Activated T-helper 2 cell treated with anti-CD3 and anti-CD28 coated beads, Interferon-gamma antibody, Interleukin-2, Interleukin-4, amounts not matched to agents 10 μg/mL and 5 μg/mL and 100 μg/mL, durations not matched to agents 14 hours and 24 hours and 36 hours (primary cell): Measurements from ENCODE around the gene GHSR. TPM values are rescaled to one million over a fixed set of nuclear protein-coding genes. Genes with fewer than 3 reads are reported as not detected.

Experiments used
- DNase-seq: peaks from one replicate; pipeline ENCODE4 v3.0.0; 2021; ENCODE audit warnings: low spot score
- H3K27ac Mint-ChIP-seq: one replicate; pipeline ENCODE4 v1.8.0; 2021; ENCODE audit warnings: mixed read lengths
- H3K27me3 Mint-ChIP-seq: one replicate; pipeline ENCODE4 v1.8.0; 2021; ENCODE audit warnings: low read depth, mixed read lengths
- H3K36me3 Mint-ChIP-seq: one replicate; pipeline ENCODE4 v1.8.0; 2021; ENCODE audit warnings: low read depth, mixed read lengths
- H3K4me1 Mint-ChIP-seq: one replicate; pipeline ENCODE4 v1.8.0; 2021; ENCODE audit warnings: low read depth, mixed read lengths
- H3K4me3 Mint-ChIP-seq: one replicate; pipeline ENCODE4 v1.8.0; 2021; ENCODE audit warnings: low read depth, mild to moderate bottlenecking, moderate library complexity, mixed read lengths
- H3K9me3 Mint-ChIP-seq: one replicate; pipeline ENCODE4 v1.8.0; 2021; ENCODE audit warnings: mixed read lengths
- intact Hi-C: fragments of 100-400 bp; cut with micrococcal nuclease; formaldehyde crosslinking; loops from one replicate; pipeline ENCODE4 v1.15.1; 2023
- total RNA-seq: library from RNA; stranded (reverse); gene quantifications from 2 replicates; pipeline ENCODE4 v1.2.3, GENCODE V29; 2022

Gene GHSR
- total RNA-seq, 1 donor from 2014 or later, result not detected

DNA sequence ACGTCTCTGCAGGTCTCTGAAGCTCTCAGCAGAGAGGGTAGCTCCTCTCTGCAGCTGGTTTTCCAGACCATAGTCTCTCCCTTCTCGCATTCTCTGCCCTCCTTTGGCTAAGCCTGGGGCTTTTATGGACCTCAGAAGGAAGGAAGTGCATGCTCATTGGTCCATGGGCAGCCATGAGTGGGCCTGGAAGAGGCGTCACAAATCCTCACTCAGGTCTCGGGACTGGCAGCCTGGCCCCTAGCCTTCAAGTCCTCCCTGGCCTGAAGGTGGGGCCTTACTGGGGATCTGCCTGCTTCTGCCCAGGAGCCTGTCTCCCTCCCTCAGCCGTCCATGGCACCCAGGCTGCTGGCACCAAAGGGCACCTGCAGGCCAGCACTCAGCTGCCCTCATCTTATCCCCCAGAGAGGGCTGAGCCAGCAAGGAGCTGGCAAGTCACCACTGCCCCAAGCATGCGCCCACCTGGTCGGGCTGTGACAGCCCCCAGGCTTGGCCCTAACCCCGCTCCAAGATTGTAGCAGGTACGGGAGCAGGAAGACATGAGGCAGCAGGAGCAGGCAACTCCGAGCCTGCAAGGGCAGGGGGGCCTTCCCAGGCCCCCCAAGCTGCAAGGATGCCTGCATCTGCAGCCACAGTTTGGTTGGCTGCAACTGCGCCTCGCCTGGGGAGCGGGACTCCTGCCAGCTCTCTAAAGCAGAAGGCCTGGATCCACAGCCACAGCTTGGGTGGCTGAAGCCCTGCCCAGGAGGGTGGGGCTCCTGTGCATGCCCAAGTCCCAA lies 37.4 kb downstream of the GHSR start:
- Mint-ChIP-seq H3K4me1 (peaks cover 2% of the 10 kb centered on the region), H3K27ac (no peak overlapping the region), H3K36me3 (no peaks in the 10 kb centered on the region), H3K9me3 (no peaks in the 10 kb centered on the region), H3K27me3 (peaks cover 18% of the 10 kb centered on the region), H3K4me3 (no peak overlapping the region)
- intact Hi-C loops, result no loop called here
- DNase-seq, result no peak

GRCh38 chr3:172407872-172408271 lies 40.4 kb downstream of the GHSR start:
- H3K27ac Mint-ChIP-seq, result no peak overlapping the region
- H3K36me3 Mint-ChIP-seq, result no peaks in the 10 kb centered on the region
- H3K4me3 Mint-ChIP-seq, result no peak overlapping the region
- H3K27me3 Mint-ChIP-seq, result peaks cover 5% of the 10 kb centered on the region
- no peaks in the 10 kb centered on the region for H3K4me1 Mint-ChIP-seq
- DNase-seq, result no peak
- intact Hi-C loops, result no loop called here
- H3K9me3 Mint-ChIP-seq, result no peaks in the 10 kb centered on the region

- intact Hi-C loops, result no loop called here
- no peak overlapping the region for H3K27ac Mint-ChIP-seq
- H3K4me1 Mint-ChIP-seq, result peaks cover 2% of the 10 kb centered on the region
- DNase-seq, result no peak
- H3K4me3 Mint-ChIP-seq, result no peak overlapping the region
- H3K36me3 Mint-ChIP-seq, result peaks cover 2% of the 10 kb centered on the region
- H3K9me3 Mint-ChIP-seq, result no peaks in the 10 kb centered on the region
- H3K27me3 Mint-ChIP-seq, result peaks cover 5% of the 10 kb centered on the region
Measured at GRCh38 chr3:172405914-172406313, 42.3 kb downstream of the GHSR start.

DNA sequence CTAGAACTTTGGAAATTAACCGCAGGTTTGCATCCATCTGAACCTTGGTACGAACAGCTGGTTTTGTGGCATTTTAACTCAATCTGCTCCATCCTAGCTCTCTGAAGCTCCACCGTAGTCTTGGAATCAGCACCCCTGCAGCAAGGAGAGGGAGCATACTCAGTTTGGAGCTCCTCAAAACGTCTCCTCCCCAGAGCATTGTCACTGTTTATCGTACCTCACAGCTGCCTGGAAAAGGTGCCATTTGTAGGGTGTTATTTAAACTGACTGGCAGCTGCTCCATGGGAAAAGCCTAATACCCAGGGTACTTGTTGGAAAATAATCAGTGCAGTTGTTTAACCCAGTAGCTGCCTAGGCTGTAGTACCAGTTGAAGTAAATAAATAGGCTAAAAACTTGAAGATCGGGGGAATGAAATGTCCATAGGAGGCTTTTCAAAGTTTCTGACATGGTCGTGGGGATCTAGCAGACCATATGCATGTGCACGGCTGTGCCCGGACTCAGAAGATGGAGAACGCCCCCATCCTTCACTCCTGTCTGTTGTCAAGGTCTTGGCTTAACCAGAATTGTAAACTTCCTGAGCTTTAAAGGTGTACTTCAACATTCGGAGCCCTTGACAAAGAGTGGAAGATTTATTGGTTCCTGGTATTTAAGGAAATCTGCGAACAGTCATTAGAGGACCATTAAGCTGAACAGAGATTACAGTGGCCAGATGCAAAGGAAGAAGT lies 43.9 kb downstream of the GHSR start:
- peaks cover 5% of the 10 kb centered on the region for H3K27me3 Mint-ChIP-seq
- intact Hi-C loops, result no loop called here
- no peak overlapping the region for H3K27ac Mint-ChIP-seq
- DNase-seq, result no peak
- H3K4me1 Mint-ChIP-seq, result peaks cover 2% of the 10 kb centered on the region
- H3K36me3 Mint-ChIP-seq, result peaks cover 2% of the 10 kb centered on the region
- no peaks in the 10 kb centered on the region for H3K9me3 Mint-ChIP-seq
- H3K4me3 Mint-ChIP-seq, result no peak overlapping the region

GRCh38 chr3:172402892-172403643 lies 45.2 kb downstream of the GHSR start:
- Mint-ChIP-seq H3K27me3 (peaks cover 5% of the 10 kb centered on the region), H3K9me3 (no peaks in the 10 kb centered on the region), H3K27ac (no peak overlapping the region), H3K4me1 (peaks cover 2% of the 10 kb centered on the region), H3K4me3 (no peak overlapping the region), H3K36me3 (peaks cover 2% of the 10 kb centered on the region)
- intact Hi-C loops, result no loop called here
- no peak for DNase-seq

DNA sequence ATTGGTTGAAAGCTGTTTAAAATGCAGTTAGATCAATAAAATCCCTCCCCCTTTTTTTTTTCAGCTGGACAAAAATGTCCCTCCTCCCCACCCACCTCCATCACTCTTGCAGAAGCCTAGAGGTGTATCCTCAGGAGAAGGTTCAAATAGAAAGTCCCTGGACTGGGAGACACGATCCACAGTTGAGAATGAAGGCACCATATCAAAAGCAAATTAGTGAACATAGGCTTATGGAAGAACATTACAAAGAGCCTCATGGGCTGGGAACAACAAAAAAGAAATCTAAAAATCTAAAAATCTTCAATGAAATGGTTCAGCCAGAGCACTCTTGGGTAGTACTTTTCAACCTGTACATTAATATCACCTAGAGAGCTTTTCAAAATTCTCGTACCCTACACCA lies 46.2 kb downstream of the GHSR start:
- peaks cover 5% of the 10 kb centered on the region for H3K27me3 Mint-ChIP-seq
- no peak for DNase-seq
- no peak overlapping the region for H3K4me3 Mint-ChIP-seq
- peaks cover 2% of the 10 kb centered on the region for H3K36me3 Mint-ChIP-seq
- peaks cover 2% of the 10 kb centered on the region for H3K4me1 Mint-ChIP-seq
- H3K9me3 Mint-ChIP-seq, result no peaks in the 10 kb centered on the region
- intact Hi-C loops, result no loop called here
- H3K27ac Mint-ChIP-seq, result no peak overlapping the region

DNA sequence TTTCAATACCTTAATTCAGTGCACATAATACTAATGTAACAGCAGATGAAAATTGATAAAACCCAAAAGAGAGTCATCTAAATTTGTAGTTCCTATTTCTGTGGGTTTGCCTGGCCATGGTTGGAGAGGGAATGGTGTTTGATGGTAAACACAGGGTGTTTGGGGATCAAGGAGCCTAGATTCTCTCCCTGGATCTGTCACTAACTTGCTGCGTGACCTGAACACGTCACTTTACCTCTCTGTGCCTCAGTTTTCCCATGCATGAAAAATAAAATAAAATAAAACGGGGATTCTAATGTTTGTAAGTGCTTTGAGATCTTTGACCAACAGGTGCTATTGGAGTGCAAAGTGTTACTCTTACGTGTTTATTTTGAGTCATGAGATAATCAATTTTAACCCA lies 49.8 kb downstream of the GHSR start:
- intact Hi-C loops, result no loop called here
- peaks cover 4% of the 10 kb centered on the region for H3K36me3 Mint-ChIP-seq

DNA sequence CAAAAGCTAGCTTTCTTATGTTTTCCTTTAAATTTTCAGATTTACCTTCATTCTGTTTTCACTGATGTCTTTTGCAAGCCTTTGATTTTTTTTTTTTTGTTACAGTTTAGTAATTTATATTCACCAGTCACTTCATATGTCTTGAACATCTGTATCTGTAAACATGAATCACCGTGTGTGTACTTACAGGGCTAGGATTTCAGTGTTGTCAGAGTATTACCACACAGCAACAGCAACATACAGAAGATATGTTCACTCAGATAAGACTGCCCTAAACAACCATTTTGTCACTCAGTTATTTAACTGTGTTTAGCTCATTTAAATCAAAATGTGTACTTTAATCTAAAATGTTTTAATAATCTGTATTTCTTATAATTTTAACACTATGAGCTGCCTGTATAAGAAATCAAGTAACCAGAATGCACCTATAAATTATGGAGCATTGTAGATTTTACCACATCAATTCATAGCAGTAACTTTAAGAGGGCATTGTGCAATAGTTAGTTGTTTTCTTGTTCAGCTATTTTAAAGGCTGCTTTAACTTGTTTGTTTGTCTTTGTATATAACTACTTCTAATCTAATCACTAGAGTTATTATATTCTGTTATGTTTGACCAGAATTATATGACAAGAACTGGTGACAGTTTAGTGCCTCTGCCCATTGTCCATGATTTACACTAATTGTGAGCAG lies 50.4 kb downstream of the GHSR start:
- no peak overlapping the region for H3K4me3 Mint-ChIP-seq
- no peak overlapping the region for H3K27ac Mint-ChIP-seq
- no peak for DNase-seq
- H3K27me3 Mint-ChIP-seq, result no peaks in the 10 kb centered on the region
- peaks cover 5% of the 10 kb centered on the region for H3K36me3 Mint-ChIP-seq
- peaks cover 2% of the 10 kb centered on the region for H3K4me1 Mint-ChIP-seq
- H3K9me3 Mint-ChIP-seq, result no peaks in the 10 kb centered on the region
- intact Hi-C loops, result no loop called here

More for the DNA sequence above, 49.8 kb downstream of the GHSR start:
- Mint-ChIP-seq H3K27me3 (peaks cover 2% of the 10 kb centered on the region), H3K27ac (no peak overlapping the region), H3K9me3 (no peaks in the 10 kb centered on the region), H3K4me3 (no peak overlapping the region), H3K4me1 (peaks cover 2% of the 10 kb centered on the region)
- no peak for DNase-seq

DNA sequence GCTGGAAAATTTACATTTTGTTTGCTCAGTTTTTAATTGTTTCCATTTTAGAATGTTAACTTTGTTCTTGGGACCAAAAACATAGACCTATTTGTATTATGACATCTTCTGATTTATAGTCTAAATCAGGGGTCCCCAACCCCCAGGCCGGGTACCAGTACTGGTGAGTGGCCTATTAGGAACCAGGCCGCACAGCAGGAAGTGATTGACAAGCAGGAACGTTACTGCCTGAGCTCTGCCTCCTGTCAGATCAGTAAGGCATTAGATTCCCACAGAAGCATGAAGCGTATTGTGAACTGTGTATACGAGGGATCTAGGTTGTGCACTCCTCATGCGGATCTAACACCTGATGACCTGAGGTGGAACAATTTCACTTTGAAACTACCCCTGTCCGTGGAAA lies 51.9 kb downstream of the GHSR start:
- no peaks in the 10 kb centered on the region for H3K9me3 Mint-ChIP-seq
- intact Hi-C loops, result no loop called here
- H3K36me3 Mint-ChIP-seq, result peaks cover 7% of the 10 kb centered on the region
- H3K4me1 Mint-ChIP-seq, result no peaks in the 10 kb centered on the region
- H3K27me3 Mint-ChIP-seq, result no peaks in the 10 kb centered on the region
- H3K27ac Mint-ChIP-seq, result no peak overlapping the region
- no peak for DNase-seq
- H3K4me3 Mint-ChIP-seq, result no peak overlapping the region

GRCh38 chr3:172394692-172395091 lies 53.6 kb downstream of the GHSR start:
- H3K4me3 Mint-ChIP-seq, result no peak overlapping the region
- no peaks in the 10 kb centered on the region for H3K27me3 Mint-ChIP-seq
- no peaks in the 10 kb centered on the region for H3K9me3 Mint-ChIP-seq
- DNase-seq, result no peak
- H3K36me3 Mint-ChIP-seq, result peaks cover 6% of the 10 kb centered on the region
- intact Hi-C loops, result no loop called here
- H3K27ac Mint-ChIP-seq, result no peak overlapping the region
- H3K4me1 Mint-ChIP-seq, result no peaks in the 10 kb centered on the region
